Anterior cingulate cortex (tissue), 58 donors: ENCODE data around the gene CDKN2AIP.

Experiments
- DNase-seq, 58 donors: peaks; one replicate each; lab custom pipeline; 2025; lab: John Stamatoyannopoulos, UW

The CDKN2AIP gene

GRCh38 chr4:183444214-183445096 lies at the start of gene CDKN2AIP:
Gene CDKN2AIP (plus strand): TSS chr4:183444636. CDS start chr4:183444798, 162 bp downstream.
- peak; percentile 59 to 96 (median 87) for DNase-seq

GRCh38 chr4:183395395-183395794 lies 49.0 kb upstream of the CDKN2AIP start:
- DNase-seq: no peak

GRCh38 chr4:183396227-183396637 lies 48.2 kb upstream of the CDKN2AIP start:
- no peak for DNase-seq

- no peak for DNase-seq
These were observed 46.6 kb upstream of the CDKN2AIP start for GRCh38 chr4:183397741-183398297.

- DNase-seq: peak in 51 of 58 donors; percentile 5 to 70 (median 43)
These were observed 45.9 kb upstream of the CDKN2AIP start for GRCh38 chr4:183398298-183399125.

- DNase-seq: no peak
These were observed 45.3 kb upstream of the CDKN2AIP start for GRCh38 chr4:183399126-183399522.

- DNase-seq: no peak
These were observed 44.8 kb upstream of the CDKN2AIP start for GRCh38 chr4:183399616-183400015.

GRCh38 chr4:183400035-183400434 lies 44.4 kb upstream of the CDKN2AIP start:
- DNase-seq: no peak

- DNase-seq: no peak
These were observed 43.0 kb upstream of the CDKN2AIP start for GRCh38 chr4:183401473-183401872.

- no peak for DNase-seq
These were observed 41.7 kb upstream of the CDKN2AIP start for GRCh38 chr4:183402771-183403170.

GRCh38 chr4:183403486-183403885 lies 41.0 kb upstream of the CDKN2AIP start:
- no peak for DNase-seq

GRCh38 chr4:183403961-183404360 lies 40.5 kb upstream of the CDKN2AIP start:
- no peak for DNase-seq

- no peak for DNase-seq
These were observed 39.1 kb upstream of the CDKN2AIP start for GRCh38 chr4:183405303-183405702.

GRCh38 chr4:183407128-183407585 lies 37.3 kb upstream of the CDKN2AIP start:
- DNase-seq: peak in 57 of 58 donors; percentile 5 to 91 (median 79)

- no peak for DNase-seq
These were observed 36.6 kb upstream of the CDKN2AIP start for GRCh38 chr4:183407635-183408464.

GRCh38 chr4:183408796-183409195 lies 35.6 kb upstream of the CDKN2AIP start:
- DNase-seq: no peak

GRCh38 chr4:183409483-183409882 lies 35.0 kb upstream of the CDKN2AIP start:
- no peak for DNase-seq

GRCh38 chr4:183409934-183410333 lies 34.5 kb upstream of the CDKN2AIP start:
- DNase-seq: no peak

GRCh38 chr4:183411291-183411861 lies 33.1 kb upstream of the CDKN2AIP start:
- no peak for DNase-seq

- DNase-seq: no peak
These were observed 31.6 kb upstream of the CDKN2AIP start for GRCh38 chr4:183412821-183413220.
